ENCODE measurements around the gene G6PC2. TPM values are rescaled to one million over a fixed set of nuclear protein-coding genes. Genes with fewer than 3 reads are reported as not detected.

The G6PC2 gene
- total and polyA plus RNA-seq, 2 of the 8 experiments (the other 6 are each of a cell fraction or from before 2014, with no cell fraction given) = not detected

GRCh38 chr2:168939918-168940317 is 38.8 kb downstream of the G6PC2 start:
- no peak overlapping the region for H2AK5ac ChIP-seq (ENCODE audit: low read depth, low read length)
- no peak overlapping the region for H3K9ac ChIP-seq (replicated peaks in 1 of 4; ENCODE audit: extremely low read depth in 1 of 4, low read depth in 3 of 4, low read length in 3 of 4)
- H3K36me3 ChIP-seq (ENCODE audit: control insufficient read depth in 2 of 4, insufficient read depth in 4 of 4, low read length in 3 of 4) = no peaks in the 10 kb centered on the region; a peak in 1 of 8 replicates
- H4K91ac ChIP-seq (replicated peaks; ENCODE audit: insufficient read length, low read length) = no peak overlapping the region
- no peaks in the 10 kb centered on the region for H3K79me2 ChIP-seq (ENCODE audit: control insufficient read depth in 1 of 2, insufficient read depth in 2 of 2, low read length in 2 of 2)
- H2BK15ac ChIP-seq (ENCODE audit: low read length) = no peak overlapping the region
- H3K27ac ChIP-seq (ENCODE audit: low read depth, low read length) = no peak overlapping the region
- H4K8ac ChIP-seq (ENCODE audit: extremely low read depth, insufficient read depth, low read length) = no peak overlapping the region
- no peak overlapping the region for H3K18ac ChIP-seq (ENCODE audit: extremely low read depth, low read length)
- H2BK120ac ChIP-seq (replicated peaks; ENCODE audit: low read depth, low read length) = no peak overlapping the region
- H2AFZ ChIP-seq (ENCODE audit: low read length) = no peak overlapping the region
- H3K4ac ChIP-seq (replicated peaks; ENCODE audit: insufficient read length, low read depth, low read length) = no peak overlapping the region
- no peaks in the 10 kb centered on the region for H3K9me3 ChIP-seq (ENCODE audit: insufficient read depth in 2 of 2, low read depth in 1 of 2, low read length in 1 of 2)
- no peak overlapping the region for H3K4me3 ChIP-seq (ENCODE audit: extremely low read depth in 1 of 4, insufficient read depth in 2 of 4, low read depth in 3 of 4, low read length in 4 of 4)
- WGBS, 2 experiments (ENCODE audit: extremely low coverage in 1 of 2, insufficient coverage in 1 of 2, insufficient read length in 1 of 2, insufficient replicate concordance in 2 of 2, low coverage in 1 of 2, low lambda C conversion rate in 2 of 2, missing lambda C conversion rate in 1 of 2) = 92% methylated on average over 4 of the region's 4 CpGs; no CpG with 5 or more reads in 1 of the 2 experiments
- TF ChIP-seq CHD1 (IDR thresholded peaks at IDR 0.05; ENCODE audit: low read depth, low read length) (no peak), SIN3A (conservative IDR thresholded peaks at IDR 0.05 in 1 of 2, IDR thresholded peaks at IDR 0.05 in 1 of 2; ENCODE audit: low read depth in 1 of 2, low read length in 2 of 2) (no peak), POLR2A (IDR thresholded peaks at IDR 0.05; ENCODE audit: control extremely low read depth in 1 of 2, low read depth in 2 of 2, low read length in 2 of 2) (no peak), TAF7 (optimal IDR thresholded peaks at IDR 0.05; ENCODE audit: borderline replicate concordance, low read depth, low read length) (no peak)
- no peak overlapping the region for H4K5ac ChIP-seq (ENCODE audit: insufficient read length, low read depth, low read length)
- no peak overlapping the region for H3K14ac ChIP-seq (ENCODE audit: insufficient read length)
- no peak overlapping the region for H2BK5ac ChIP-seq (ENCODE audit: low read depth, low read length)
- FAIRE-seq (no peak), DNase-seq (ENCODE audit: low read depth in 1 of 2, low spot score in 2 of 2) (no peak)
- no peaks in the 10 kb centered on the region for H4K20me1 ChIP-seq (replicated peaks in 1 of 2; ENCODE audit: control insufficient read depth in 1 of 2, insufficient read depth in 2 of 2, low read length in 2 of 2)
- POLR2A ChIA-PET (ENCODE audit: partially characterized antibody) = no interaction called here
- CTCF ChIA-PET (ENCODE audit: partially characterized antibody) = interaction anchor here (1.3 to 2.0 kb wide), 4 partner anchors 9 to 192 kb away, joined by 4 to 6 read pairs (median 6); no protein-coding TSS in a partner anchor
- H3K4me2 ChIP-seq (ENCODE audit: insufficient read depth in 1 of 2, low read depth in 2 of 2, low read length in 2 of 2) = no peak overlapping the region
- H3K4me1 ChIP-seq (replicated peaks in 1 of 4; ENCODE audit: control insufficient read depth in 3 of 4, insufficient read depth in 4 of 4, low read length in 3 of 4) = no peaks in the 10 kb centered on the region
- H2BK12ac ChIP-seq (ENCODE audit: low read depth, low read length) = no peak overlapping the region
- no peak overlapping the region for H2BK20ac ChIP-seq (ENCODE audit: low read length)
- H3K23ac ChIP-seq (ENCODE audit: insufficient read length) = no peak overlapping the region
- no peaks in the 10 kb centered on the region for H3K79me1 ChIP-seq (ENCODE audit: low read depth, low read length)
- H3K23me2 ChIP-seq (ENCODE audit: low read depth, low read length) = no peaks in the 10 kb centered on the region
- H3K56ac ChIP-seq (replicated peaks; ENCODE audit: insufficient read length, low read depth, low read length) = no peak overlapping the region
- H3K27me3 ChIP-seq (replicated peaks in 1 of 4; ENCODE audit: control insufficient read depth in 3 of 4, extremely low read depth in 1 of 4, insufficient read depth in 3 of 4, low read length in 3 of 4) = no peaks in the 10 kb centered on the region
